Ovary (tissue), 9 donors: ENCODE results near the gene TNFRSF1A. TPM values are rescaled to one million over a fixed set of nuclear protein-coding genes. Genes with fewer than 3 reads are reported as not detected.

ENCODE experiments used
- DNase-seq, 5 donors: peaks; one replicate each; pipeline ENCODE4 v3.0.0-alpha.2; 2019 to 2020
- H3K27ac ChIP-seq, 2 donors: fragments of 200-600 bp; one replicate each; pipeline versions ENCODE4 v1.5.1 to v1.8.0; 2019 to 2022
- H3K27me3 ChIP-seq: fragments of 200-600 bp; one replicate; pipeline ENCODE4 v1.8.0; 2022
- H3K36me3 ChIP-seq: fragments of 200-600 bp; sonication (generic); one replicate; pipeline ENCODE4 v1.5.1; 2019
- H3K4me1 ChIP-seq: one replicate; pipeline ENCODE4 v1.8.1; 2013; ENCODE audit warnings: mild to moderate bottlenecking, moderate library complexity; ENCODE audit not compliant: insufficient read depth
- H3K4me3 ChIP-seq: fragments of 200-600 bp; sonication (generic); one replicate; pipeline ENCODE4 v1.5.1; 2017
- H3K9me3 ChIP-seq, 2 donors: fragments of 200-600 bp in 1 of 2; sonication (generic) in 1 of 2; one replicate each; pipeline versions ENCODE4 v1.5.1 to v1.8.1; 2013 to 2019; ENCODE audit warnings: mild to moderate bottlenecking in 1 of 2, moderate library complexity in 1 of 2
- EP300 ChIP-seq: sonication (generic); formaldehyde crosslinking; IDR thresholded peaks from one replicate; pipeline ENCODE4 v1.6.1; 2017; ENCODE audit warnings: antibody characterized with exemption
- POLR2A ChIP-seq: fragments of 450-650 bp; IDR thresholded peaks from one replicate; pipeline ENCODE4 v1.6.1; 2017; ENCODE audit warnings: antibody characterized with exemption, mild to moderate bottlenecking, moderate library complexity
- WGBS, 3 donors: extraction: QIAGEN DNeasy Blood & Tissue Kit in 1 of 3; methylation state at CpG; one replicate each; pipeline versions ENCODE4 v1.1.5 to v1.1.7; 2013 to 2017; 5-methylcytosine and 5-hydroxymethylcytosine counted together
- intact Hi-C, 4 donors: fragments of 100-400 bp; cut with DNase I; formaldehyde crosslinking; loops; one replicate each; pipeline versions ENCODE4 v1.11.0 to v1.15.1; 2022 to 2023
- polyA plus RNA-seq, 2 donors: library from polyadenylated mRNA; stranded (reverse); fragments of 200-250 nt in 1 of 2; fragments of 350-450 nt in 1 of 2; fragmentation: Illumina TruSeq in 1 of 2; extraction: RNeasy Lipid Tissue Mini Kit (QIAGEN cat#74804) in 1 of 2; gene quantifications; one replicate each; pipeline ENCODE4 v1.2.3, GENCODE V29; 2013 to 2014
- total RNA-seq, 7 donors: library from RNA; depleted of rRNA in 2 of 7; stranded (reverse); fragments of >200 nt in 2 of 7; fragmentation: NEBNext Ultra II Directional in 3 of 7; extraction: Animal tissue kit (Norgen Biotek cat#: 25700) in 3 of 7; gene quantifications; one replicate each; pipeline versions ENCODE4 v1.1.0 to v1.2.4, GENCODE V29; 2016 to 2023
- TF ChIP-seq, protein P1 (sequence below), 3 donors: fragments of 450-650 bp in 2 of 3; fragments of 200-600 bp in 1 of 3; IDR thresholded peaks; one replicate each; pipeline versions ENCODE4 v1.5.1 to v1.8.0; 2016 to 2022; ENCODE audit warnings: antibody characterized with exemption in 3 of 3, mild to moderate bottlenecking in 1 of 3
- donor health status: DM: no; HTN: no; CAD: no; lungs with moderate emphysema.
- donor health status: DM: no; HTN: no; CAD: no.
- donor health status: Bipolar disorder and iron deficiency.
- donor health status: DM: yes; HTN: yes; CAD: no.
- donor health status: DM: no; HTN: no; CAD: no.
- donor health status: DM: yes; HTN: yes; CAD: no.

TNFRSF1A gene
- total and polyA plus RNA-seq, 9 donors: 92.8 to 274 (median 179) TPM

DNA sequence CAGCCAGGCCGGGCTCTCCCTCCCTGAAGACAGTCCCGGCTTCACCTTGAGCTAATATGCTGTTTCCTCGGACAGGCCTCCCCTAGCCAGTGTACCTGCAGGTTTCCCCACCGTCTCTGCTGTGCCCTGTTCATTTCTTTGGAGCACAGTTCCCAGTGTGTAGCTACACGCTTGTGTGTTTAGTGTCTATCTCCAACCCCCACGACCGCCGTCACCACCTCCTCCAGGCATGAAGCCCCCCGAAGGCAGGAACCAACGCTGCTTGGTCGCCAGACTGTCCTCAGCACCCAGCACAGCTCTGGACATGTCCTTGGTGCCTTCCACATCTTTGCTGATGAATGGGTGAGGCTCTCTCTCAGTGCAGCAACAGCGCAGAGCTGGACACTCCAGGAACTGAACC lies 57.6 kb downstream of the TNFRSF1A start:
- no peaks in the 10 kb centered on the region for H3K27me3 ChIP-seq
- no peak overlapping the region for H3K27ac ChIP-seq
- peak in 1 of 5 donors; percentile 29 for DNase-seq
- intact Hi-C loops: loop anchor here (2.0 to 10.0 kb wide), 5 partner anchors 89 to 297 kb away; no protein-coding TSS in a partner anchor
- TF ChIP-seq, protein P1, sequence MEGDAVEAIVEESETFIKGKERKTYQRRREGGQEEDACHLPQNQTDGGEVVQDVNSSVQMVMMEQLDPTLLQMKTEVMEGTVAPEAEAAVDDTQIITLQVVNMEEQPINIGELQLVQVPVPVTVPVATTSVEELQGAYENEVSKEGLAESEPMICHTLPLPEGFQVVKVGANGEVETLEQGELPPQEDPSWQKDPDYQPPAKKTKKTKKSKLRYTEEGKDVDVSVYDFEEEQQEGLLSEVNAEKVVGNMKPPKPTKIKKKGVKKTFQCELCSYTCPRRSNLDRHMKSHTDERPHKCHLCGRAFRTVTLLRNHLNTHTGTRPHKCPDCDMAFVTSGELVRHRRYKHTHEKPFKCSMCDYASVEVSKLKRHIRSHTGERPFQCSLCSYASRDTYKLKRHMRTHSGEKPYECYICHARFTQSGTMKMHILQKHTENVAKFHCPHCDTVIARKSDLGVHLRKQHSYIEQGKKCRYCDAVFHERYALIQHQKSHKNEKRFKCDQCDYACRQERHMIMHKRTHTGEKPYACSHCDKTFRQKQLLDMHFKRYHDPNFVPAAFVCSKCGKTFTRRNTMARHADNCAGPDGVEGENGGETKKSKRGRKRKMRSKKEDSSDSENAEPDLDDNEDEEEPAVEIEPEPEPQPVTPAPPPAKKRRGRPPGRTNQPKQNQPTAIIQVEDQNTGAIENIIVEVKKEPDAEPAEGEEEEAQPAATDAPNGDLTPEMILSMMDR (IDR thresholded peaks at IDR 0.05): no peak
- TF ChIP-seq POLR2A (no peak), EP300 (no peak)
- 84 to 88% (median 87%) methylated on average over 12 of the region's 12 CpGs for WGBS, 3 donors
- H3K9me3 ChIP-seq: no peaks in the 10 kb centered on the region
- no peak overlapping the region for H3K4me3 ChIP-seq
- H3K36me3 ChIP-seq: no peaks in the 10 kb centered on the region
- H3K4me1 ChIP-seq: peaks cover 5% of the 10 kb centered on the region

DNA sequence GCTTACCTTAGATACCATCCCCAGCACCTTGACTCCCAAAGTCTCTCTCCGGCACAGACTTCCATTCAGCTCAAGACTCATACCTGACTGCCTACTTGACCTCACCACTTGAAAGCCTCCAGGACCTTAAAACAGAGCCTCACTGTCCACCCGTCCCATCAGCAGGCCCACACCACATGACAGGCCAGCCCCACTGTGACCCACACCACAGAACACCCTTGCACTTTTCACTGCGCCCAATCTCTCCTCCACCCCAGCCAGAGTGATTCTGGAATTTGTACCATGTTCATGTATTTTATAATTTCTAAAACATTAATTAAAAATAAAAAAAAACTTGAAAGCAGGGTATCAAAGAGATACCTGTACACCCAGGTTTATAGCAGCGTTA lies 59.4 kb downstream of the TNFRSF1A start:
- Histone ChIP-seq H3K27me3 (no peaks in the 10 kb centered on the region), H3K27ac (no peak overlapping the region), H3K36me3 (no peaks in the 10 kb centered on the region), H3K4me3 (no peak overlapping the region), H3K9me3 (no peaks in the 10 kb centered on the region), H3K4me1 (peaks cover 8% of the 10 kb centered on the region)
- WGBS, 3 donors: 92 to 97% (median 97%) methylated on average over 4 of the region's 4 CpGs
- intact Hi-C loops: loop anchor here (5.0 to 10.0 kb wide), 4 partner anchors 218 to 295 kb away; no protein-coding TSS in a partner anchor
- DNase-seq: no peak
- TF ChIP-seq, protein P1 (IDR thresholded peaks at IDR 0.05): no peak
- TF ChIP-seq POLR2A: no peak
- no peak for TF ChIP-seq EP300

DNA sequence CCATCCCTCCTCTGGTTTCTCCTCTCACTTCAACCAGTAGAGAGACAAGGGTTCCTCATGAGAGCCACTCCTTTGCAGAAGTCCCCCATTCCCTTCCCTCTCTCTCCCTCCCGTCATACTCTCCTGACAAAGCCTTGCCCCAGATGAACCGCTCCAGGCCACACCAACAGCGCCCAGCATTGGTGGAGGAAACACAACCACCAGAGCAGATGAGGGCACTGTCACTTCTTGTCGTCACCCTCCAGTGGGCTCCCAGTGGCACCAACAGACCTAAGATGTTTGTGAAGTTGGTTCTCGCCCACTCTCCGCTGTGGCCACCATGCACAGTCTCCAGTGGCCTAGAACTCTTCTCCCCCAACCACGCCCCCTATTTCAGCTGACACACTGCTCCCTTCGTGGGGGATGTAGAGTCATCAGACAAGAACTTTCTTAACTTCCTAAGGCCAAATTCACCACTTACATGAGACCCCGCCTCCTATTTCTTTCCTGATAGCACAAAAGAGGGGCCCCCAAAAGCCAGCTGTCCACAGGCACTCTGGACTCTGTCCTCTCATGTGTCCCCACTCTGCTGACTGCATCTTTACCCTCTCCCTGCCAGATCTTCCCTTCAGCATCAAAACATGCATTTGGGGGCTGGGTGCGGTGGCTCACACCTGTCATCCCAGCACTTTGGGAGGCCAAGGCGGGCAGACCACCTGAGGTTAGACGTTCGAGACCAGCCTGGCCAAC lies 60.6 kb downstream of the TNFRSF1A start:
- Histone ChIP-seq H3K36me3 (no peaks in the 10 kb centered on the region), H3K9me3 (no peaks in the 10 kb centered on the region), H3K4me3 (no peak overlapping the region), H3K27me3 (no peaks in the 10 kb centered on the region), H3K4me1 (peaks cover 8% of the 10 kb centered on the region), H3K27ac (no peak overlapping the region)
- intact Hi-C loops: loop anchor here (5.0 to 10.0 kb wide), 4 partner anchors 216 to 294 kb away; no protein-coding TSS in a partner anchor
- TF ChIP-seq EP300 (no peak), POLR2A (no peak)
- TF ChIP-seq, protein P1 (IDR thresholded peaks at IDR 0.05): no peak
- DNase-seq: no peak
- 94 to 96% (median 95%) methylated on average over 13 of the region's 13 CpGs for WGBS, 3 donors

DNA sequence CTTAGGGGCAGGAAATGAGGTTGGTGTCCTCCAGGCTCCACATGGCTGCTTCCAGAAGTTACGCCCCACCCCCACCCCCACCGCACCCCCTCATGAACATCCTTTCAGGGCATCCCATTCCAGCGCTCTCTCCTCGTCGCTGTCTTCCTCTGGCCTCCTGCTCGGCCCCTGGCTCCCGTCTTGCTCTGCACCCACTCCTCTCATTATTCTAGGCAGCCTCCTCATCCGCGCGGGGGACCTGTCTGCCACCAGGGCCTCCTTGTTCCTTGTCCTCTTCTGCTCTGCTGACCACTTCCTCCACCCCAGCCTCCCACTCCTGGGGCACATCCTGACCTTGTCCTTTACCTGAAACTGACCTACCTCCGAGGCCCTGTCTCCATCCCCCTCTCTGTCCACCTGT lies 61.2 kb downstream of the TNFRSF1A start:
- 82 to 90% (median 85%) methylated on average over 11 of the region's 11 CpGs for WGBS, 3 donors
- Histone ChIP-seq H3K27me3 (no peaks in the 10 kb centered on the region), H3K36me3 (no peaks in the 10 kb centered on the region), H3K9me3 (no peaks in the 10 kb centered on the region), H3K4me3 (no peak overlapping the region), H3K4me1 (peaks cover 8% of the 10 kb centered on the region), H3K27ac (peak overlapping the region in 1 of 2 donors; percentile 36)
- peak in 2 of 5 donors; percentile 35 to 36 for DNase-seq
- TF ChIP-seq, protein P1 (IDR thresholded peaks at IDR 0.05): no peak
- TF ChIP-seq POLR2A (no peak), EP300 (no peak)
- intact Hi-C loops: loop anchor here (5.0 to 10.0 kb wide), 4 partner anchors 216 to 293 kb away; no protein-coding TSS in a partner anchor
